ENCODE data around the gene SLC22A31. TPM values are rescaled to one million over a fixed set of nuclear protein-coding genes. Genes with fewer than 3 reads are reported as not detected.

The SLC22A31 gene
- total RNA-seq, 1 donor from 2014 or later = not detected

- DNase-seq (no peak), ATAC-seq (no peak)
- intact Hi-C loops (cut with micrococcal nuclease) = no loop called here
These were observed 43.3 kb downstream of the SLC22A31 start for GRCh38 chr16:89156740-89157645.

DNA sequence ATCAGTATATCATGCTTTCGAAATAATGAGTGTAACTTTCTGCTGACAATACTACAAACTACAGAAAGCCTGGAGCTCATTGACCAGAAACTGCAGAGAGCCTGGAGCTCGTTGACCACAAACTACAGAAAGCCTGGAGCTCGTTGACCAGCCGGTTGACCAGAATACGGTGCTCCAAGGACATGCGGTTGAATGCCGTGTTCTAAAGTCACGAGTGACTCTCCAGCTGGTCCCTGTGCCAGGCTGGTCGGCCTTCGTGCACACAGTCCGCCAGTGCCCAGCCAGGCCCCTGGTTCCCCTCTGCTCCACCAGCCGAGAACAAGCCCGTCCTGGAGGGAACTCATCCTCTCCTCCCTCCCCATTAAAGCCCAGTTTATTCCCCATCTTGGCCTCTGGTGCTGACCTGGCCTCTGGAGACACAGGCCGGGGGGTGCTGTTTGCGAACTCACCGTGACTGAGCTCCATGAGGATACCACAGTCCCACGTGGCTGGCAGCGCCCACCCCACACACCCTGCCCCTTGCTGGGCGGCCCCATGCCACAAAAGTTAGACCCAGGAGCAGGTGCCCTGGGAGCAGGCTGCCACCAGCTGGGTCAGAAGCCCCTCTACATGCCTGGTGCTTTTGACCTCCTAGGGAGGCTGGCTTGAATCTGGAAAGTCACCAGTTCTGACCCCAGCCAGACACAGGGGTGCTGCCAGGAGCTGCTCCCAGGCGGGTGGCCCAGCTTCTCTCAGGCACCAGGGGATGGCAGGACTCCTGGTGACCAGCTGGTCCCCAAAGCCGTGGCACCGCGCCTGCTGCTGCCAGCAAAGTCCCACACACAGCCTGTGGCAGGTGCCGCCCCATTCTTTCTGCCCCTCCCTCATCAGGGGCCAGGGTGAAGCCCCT is 44.2 kb downstream of the SLC22A31 start:
- peak; percentile 36 for ATAC-seq
- intact Hi-C loops (cut with micrococcal nuclease) = no loop called here
- DNase-seq = peak; percentile 44

- intact Hi-C loops (cut with micrococcal nuclease) = no loop called here
- ATAC-seq (peak; percentile 85), DNase-seq (peak; percentile 87)
These were observed 45.1 kb downstream of the SLC22A31 start for GRCh38 chr16:89155184-89155679.

DNA sequence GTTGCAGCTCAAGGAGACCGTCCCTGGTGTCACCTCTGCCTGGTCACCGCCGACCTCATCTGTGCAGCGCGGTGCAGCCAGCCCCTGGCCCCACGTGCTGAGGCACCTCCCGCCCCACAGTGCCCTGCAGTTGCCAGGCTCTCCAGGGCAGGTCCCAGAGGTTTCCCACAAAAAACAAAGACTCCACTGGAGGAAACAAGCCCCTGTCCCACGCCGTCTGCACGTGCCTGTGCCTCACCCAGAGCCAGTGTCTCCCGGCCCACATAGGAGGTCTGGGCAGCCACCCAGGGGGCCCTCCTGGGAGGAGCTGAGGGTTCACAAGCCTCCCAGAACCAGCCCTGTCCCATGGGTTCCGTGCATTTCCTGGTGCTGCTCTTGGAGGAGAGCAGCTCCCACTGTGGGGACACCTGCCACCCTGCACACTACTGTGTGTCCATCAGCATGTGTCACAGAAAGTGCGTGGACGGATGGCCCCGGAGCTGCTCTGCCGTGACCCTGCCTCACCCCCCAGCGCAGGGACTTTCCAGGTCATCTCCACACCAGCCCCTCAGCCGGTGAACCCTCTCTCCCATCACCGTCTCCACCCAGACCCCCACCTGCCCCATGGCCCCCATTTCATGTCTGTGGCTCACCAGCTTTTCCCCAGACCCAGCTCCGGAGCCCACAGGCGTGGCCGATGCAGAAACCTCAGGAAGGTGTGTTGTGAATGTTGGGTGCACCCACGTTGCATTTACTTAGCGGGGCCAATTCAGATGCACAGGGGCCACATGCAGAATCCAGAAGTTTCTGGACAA is 45.8 kb downstream of the SLC22A31 start:
- DNase-seq = no peak
- intact Hi-C loops (cut with micrococcal nuclease) = no loop called here
- peak; percentile 15 for ATAC-seq

DNA sequence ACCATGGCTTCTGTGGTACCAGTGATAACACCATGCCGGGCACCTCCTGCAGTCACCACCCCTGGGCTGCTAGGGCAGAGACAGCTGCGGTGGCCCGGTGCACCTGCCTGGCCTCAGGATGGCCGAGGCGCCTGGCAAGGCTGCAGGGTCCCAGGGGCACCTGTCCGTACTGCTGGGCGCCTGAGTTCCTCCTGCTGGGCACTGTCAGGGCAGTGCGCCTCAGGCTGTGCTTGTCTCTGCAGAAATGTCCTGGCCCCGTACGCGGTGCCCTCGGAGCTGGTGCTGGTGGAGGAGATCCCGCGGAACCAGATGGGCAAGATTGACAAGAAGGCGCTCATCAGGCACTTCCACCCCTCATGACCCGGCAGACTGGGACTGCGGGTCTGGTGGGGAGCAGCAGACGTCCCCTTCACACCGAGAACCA is 46.5 kb downstream of the SLC22A31 start:
- no peak for ATAC-seq
- intact Hi-C loops (cut with micrococcal nuclease) = no loop called here

GRCh38 chr16:89152831-89153700 is 47.3 kb downstream of the SLC22A31 start:
- DNase-seq (peak; percentile 23), ATAC-seq (no peak)
- intact Hi-C loops (cut with micrococcal nuclease) = no loop called here

More for the DNA sequence above, 46.5 kb downstream of the SLC22A31 start:
- no peak for DNase-seq

- DNase-seq (no peak), ATAC-seq (no peak)
- intact Hi-C loops (cut with micrococcal nuclease) = no loop called here
These were observed 49.4 kb downstream of the SLC22A31 start for GRCh38 chr16:89150981-89151380.

DNA sequence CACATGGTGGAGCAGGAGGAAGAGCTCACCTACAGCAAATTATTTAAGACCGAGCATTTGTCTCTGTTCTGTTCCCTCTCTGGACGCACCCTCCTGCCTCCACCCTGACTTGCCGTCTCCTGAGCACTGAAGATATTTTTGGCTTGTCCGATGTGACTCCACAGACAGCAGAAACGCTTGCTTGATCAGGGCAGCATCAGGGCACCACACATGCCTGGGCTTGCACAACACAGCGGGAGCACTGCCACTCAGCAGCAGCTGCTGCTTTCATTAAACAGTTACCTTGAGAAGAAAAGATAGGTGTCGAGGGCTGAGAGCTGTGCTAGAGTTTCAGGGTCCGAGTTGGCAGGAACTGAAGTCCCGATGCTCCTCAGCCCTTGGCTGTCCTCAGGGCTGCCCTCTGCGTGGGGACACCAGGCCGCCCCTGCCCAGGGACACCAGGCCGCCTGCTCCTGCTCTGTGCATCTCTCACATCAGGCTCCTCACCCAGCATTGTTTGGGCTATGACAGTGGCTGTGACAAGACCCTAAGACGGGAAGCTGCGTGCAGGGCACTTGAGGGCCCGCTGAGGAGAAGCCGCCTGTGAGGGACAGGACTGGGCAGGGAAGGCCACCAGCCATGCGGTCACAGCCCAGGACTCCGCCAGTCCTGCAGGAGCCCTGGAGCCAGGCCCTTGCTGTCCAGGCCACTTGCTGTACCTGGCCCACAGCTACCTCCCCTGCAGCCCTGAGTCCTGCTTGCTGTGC is 50.1 kb downstream of the SLC22A31 start:
- ATAC-seq (no peak), DNase-seq (peak; percentile 7)
- intact Hi-C loops (cut with micrococcal nuclease) = no loop called here

DNA sequence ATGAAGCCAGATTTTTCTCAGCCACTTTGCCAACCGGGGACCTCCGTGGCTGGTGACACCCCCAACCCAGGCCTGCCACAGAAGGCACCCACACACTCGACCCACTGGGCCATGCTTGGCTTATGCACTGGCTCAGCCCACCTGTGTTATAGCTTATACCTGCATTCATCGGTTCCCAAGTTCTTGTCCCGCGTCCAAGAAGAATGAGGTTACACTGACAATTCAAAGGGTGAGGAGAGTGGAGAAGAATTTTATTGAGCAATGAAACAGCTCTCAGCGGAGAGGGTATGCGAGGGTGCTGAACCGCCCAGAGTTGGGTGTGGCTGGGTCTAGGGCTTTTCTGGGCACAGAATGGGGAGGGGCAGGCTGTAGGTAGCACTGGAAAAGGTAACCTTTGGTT is 51.0 kb downstream of the SLC22A31 start:
- intact Hi-C loops (cut with micrococcal nuclease) = no loop called here
- ATAC-seq (no peak), DNase-seq (peak; percentile 17)

- DNase-seq (no peak), ATAC-seq (no peak)
- intact Hi-C loops (cut with micrococcal nuclease) = no loop called here
These were observed 53.1 kb downstream of the SLC22A31 start for GRCh38 chr16:89147085-89147817.

GRCh38 chr16:89146211-89147005 is 53.9 kb downstream of the SLC22A31 start:
- DNase-seq (peak; percentile 18), ATAC-seq (no peak)

More at GRCh38 chr16:89146211-89147005, 53.9 kb downstream of the SLC22A31 start:
- intact Hi-C loops (cut with micrococcal nuclease) = no loop called here

Other genes starting within 250 kb of the SLC22A31 start
- 11.5 TPM for gene CBFA2T3, start 223.3 kb downstream of the SLC22A31 start, total RNA-seq
- 22.5 TPM for gene ACSF3, start 106.7 kb downstream of the SLC22A31 start, total RNA-seq
- not detected for gene CDH15, start 28.8 kb downstream of the SLC22A31 start, total RNA-seq
- 8.1 TPM for gene ZNF778, start 17.2 kb upstream of the SLC22A31 start, total RNA-seq

All from left ventricle myocardium superior (tissue), 1 donor.